ENCODE results near the gene GLB1L2.

GLB1L2 gene

DNA sequence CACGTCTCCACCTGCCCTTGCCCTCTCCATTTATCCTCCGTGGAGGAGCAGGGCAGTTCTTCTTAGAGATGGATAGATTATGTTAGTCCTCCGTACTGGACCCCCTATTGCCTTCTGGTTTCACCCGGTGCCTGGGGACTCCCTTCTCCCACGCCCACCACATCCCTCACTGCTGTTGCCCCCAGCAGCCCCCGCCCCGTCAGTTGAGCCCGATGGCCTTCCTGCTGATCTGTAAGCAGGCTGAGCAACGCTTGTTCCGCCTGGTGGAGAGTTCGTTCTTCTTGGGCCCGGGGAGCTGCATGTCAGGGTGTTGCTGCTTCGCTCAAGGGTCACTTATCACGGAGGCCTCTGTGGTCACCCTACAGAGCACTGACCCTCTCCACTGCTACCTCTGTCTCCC is 46.1 kb downstream of the GLB1L2 start:
- H3K4me3 Mint-ChIP-seq: no peak overlapping the region
- H3K9me3 Mint-ChIP-seq (ENCODE audit: low read depth): no peaks in the 10 kb centered on the region
- no peaks in the 10 kb centered on the region for H3K36me3 Mint-ChIP-seq
- no peak overlapping the region for H3K27ac Mint-ChIP-seq
- peaks cover 2% of the 10 kb centered on the region for H3K27me3 Mint-ChIP-seq
- no peaks in the 10 kb centered on the region for H3K4me1 Mint-ChIP-seq (ENCODE audit: low read depth)

DNA sequence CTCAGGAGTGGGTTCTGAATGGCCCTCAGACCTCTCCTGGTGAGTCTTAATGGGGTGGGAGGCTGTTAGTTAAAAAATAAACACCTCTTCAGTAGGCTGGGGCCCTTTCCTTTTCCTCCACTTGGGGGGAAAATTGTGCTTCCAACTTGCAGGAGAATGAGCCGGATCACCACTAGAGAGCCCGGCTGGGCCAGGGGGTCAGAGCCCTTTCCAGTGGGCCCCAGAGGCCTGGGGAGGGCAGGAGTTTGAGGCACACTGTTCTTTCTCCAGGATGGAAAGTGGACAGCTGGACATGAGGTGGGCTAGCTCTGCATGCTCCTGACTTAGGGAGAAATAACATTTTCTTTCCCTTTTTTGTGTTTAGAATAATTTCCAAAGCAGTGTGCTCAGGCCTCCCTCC is 47.5 kb downstream of the GLB1L2 start:
- no peaks in the 10 kb centered on the region for H3K4me1 Mint-ChIP-seq (ENCODE audit: low read depth)
- no peak overlapping the region for H3K27ac Mint-ChIP-seq
- no peak overlapping the region for H3K4me3 Mint-ChIP-seq
- H3K27me3 Mint-ChIP-seq: peaks cover 2% of the 10 kb centered on the region
- no peaks in the 10 kb centered on the region for H3K36me3 Mint-ChIP-seq
- no peaks in the 10 kb centered on the region for H3K9me3 Mint-ChIP-seq (ENCODE audit: low read depth)

DNA sequence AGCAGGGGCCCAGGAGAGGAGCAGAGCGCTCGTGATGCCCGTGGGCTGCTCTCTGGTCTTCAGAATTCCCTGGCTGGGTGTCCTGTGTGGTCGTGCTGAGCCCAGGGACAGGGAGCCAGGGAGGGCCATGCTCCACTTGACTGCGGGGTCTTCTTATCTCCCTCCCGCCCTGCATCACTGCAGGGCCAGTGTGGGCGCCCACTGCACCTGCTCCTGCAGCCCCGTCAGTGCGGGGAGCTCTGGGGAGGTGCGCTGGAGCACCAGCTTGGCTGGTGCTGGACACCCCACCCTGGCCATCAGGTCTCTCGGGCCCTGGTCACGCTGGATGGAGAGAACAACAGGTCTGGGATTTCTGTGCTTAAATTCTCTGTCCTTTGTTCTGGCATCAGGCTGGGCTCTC is 48.4 kb downstream of the GLB1L2 start:
- Mint-ChIP-seq H3K36me3 (no peaks in the 10 kb centered on the region), H3K27ac (no peak overlapping the region), H3K4me1 (ENCODE audit: low read depth) (no peaks in the 10 kb centered on the region), H3K27me3 (peaks cover 7% of the 10 kb centered on the region), H3K9me3 (ENCODE audit: low read depth) (no peaks in the 10 kb centered on the region), H3K4me3 (no peak overlapping the region)

DNA sequence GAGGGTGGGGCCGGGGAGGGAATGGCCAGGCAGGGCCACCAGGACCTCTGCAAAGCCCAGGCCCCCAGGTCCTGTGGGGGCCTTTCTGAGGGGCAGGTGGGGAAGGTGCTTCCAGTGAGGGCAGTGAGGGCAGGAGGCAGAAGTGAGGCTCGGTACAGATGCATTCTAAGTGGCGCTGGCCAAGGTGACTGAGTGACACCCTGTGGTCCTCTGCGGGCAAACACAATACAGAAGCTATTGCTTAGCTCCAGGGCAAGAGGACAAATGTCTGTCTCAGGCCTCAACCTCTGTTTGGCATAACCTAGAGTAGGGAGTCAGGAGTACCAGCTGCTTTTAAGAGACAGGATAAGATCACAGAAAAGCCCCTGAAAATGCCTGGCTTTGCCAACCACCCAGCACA is 49.0 kb downstream of the GLB1L2 start:
- Mint-ChIP-seq H3K4me1 (ENCODE audit: low read depth) (peaks cover 1% of the 10 kb centered on the region), H3K36me3 (no peaks in the 10 kb centered on the region), H3K27me3 (peaks cover 8% of the 10 kb centered on the region)

DNA sequence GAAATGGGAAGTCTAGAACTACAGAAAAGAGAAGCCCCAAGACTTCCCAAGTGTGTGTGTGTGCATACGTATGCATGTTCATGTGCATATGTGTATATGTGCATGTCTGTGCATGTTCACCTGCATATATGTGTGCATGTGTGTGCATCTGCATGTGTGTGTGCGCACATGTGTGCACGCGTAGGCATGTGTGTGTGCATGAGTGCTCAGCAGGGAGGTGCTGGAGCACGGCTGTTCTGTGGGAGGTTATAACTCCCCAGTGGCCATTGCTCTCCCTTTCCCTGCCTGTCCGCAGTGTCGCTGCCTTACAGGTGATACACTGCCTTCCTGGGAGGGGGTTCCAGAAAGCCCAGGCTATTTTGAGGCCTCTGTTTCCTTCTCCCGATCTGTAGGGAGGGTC is 50.5 kb downstream of the GLB1L2 start:
- Mint-ChIP-seq H3K4me1 (ENCODE audit: low read depth) (peaks cover 16% of the 10 kb centered on the region), H3K27me3 (peaks cover 10% of the 10 kb centered on the region), H3K27ac (no peak overlapping the region), H3K36me3 (no peaks in the 10 kb centered on the region), H3K4me3 (no peak overlapping the region), H3K9me3 (ENCODE audit: low read depth) (no peaks in the 10 kb centered on the region)

More for the DNA sequence above, 49.0 kb downstream of the GLB1L2 start:
- no peak overlapping the region for H3K27ac Mint-ChIP-seq
- H3K4me3 Mint-ChIP-seq: no peak overlapping the region
- no peaks in the 10 kb centered on the region for H3K9me3 Mint-ChIP-seq (ENCODE audit: low read depth)

DNA sequence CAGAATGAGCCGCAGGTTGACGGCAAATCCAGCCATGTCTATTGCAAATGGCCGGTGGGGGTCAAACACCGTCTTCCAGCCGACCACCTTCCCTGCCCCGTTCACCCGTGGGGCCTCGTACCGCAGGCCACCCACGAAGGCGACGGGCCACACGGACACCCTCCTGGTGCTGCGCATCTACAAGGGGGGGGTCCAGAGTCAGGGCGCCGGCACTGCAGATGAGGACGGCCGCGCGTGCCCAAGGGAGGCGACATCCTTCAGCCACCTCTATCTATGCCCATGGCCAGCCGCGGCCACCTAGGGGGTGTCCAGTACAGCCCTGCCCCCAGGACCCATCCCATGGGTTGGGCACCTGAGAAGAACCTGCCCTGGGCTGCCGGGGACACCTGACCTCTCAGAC is 51.0 kb downstream of the GLB1L2 start:
- Mint-ChIP-seq H3K9me3 (ENCODE audit: low read depth) (no peaks in the 10 kb centered on the region), H3K27me3 (peaks cover 10% of the 10 kb centered on the region), H3K4me3 (no peak overlapping the region), H3K4me1 (ENCODE audit: low read depth) (peaks cover 19% of the 10 kb centered on the region), H3K27ac (no peak overlapping the region), H3K36me3 (no peaks in the 10 kb centered on the region)

DNA sequence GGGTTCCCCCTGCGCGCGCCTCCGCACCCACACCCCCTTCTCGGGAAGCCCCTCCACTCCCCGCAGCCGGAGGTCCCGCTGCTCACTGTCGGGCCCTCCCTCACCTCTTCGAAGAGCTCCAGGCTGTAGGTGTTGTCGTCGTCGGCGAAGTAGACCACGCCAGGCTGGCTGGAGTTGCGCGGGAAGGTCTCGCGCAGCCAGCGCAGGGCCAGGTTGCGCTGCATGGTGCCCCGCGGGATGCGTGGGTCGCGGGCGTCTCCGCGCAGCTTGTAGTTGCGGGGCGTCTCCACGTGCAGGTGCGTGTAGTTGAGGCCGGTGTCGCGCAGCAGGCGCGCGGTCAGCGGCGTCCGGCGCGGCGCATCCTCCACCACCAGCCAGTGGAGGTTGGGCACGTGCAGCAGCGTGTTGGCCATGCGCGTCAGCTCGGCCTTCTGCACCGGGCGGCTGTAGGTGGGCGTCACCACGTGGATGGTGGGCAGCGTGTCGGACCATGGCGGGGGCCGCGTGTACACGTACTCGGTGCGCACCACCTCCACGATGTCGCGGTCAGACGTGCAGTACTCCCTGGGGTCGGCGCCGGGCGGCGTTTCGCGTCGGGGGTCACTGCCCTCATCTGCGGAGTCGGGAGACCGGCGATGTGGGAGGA is 51.9 kb downstream of the GLB1L2 start:
- H3K4me1 Mint-ChIP-seq (ENCODE audit: low read depth): peaks cover 19% of the 10 kb centered on the region

DNA sequence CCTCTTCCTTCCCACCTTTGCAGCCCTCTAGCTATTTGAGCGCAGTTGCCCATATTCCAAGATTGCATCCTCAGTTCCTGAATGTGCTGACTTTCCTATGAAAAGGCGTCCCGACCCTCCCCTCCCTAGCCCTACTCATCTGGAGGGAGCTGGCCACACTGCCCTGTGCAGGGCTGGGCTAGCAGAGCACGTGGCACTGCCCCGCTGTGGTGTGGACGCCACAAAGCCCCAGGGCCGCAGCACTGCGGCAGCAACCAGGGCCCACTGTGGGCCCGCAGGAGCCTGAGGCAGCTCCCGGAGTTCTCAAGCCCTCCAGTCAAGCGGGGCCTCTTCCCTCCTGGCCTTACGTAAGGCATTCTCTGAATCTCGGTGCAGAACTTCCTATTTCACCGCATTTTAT is 52.6 kb downstream of the GLB1L2 start:
- Mint-ChIP-seq H3K27me3 (peaks cover 10% of the 10 kb centered on the region), H3K27ac (no peak overlapping the region), H3K4me1 (ENCODE audit: low read depth) (peaks cover 19% of the 10 kb centered on the region), H3K36me3 (no peaks in the 10 kb centered on the region), H3K4me3 (no peak overlapping the region), H3K9me3 (ENCODE audit: low read depth) (no peaks in the 10 kb centered on the region)

More for the DNA sequence above, 51.9 kb downstream of the GLB1L2 start:
- Mint-ChIP-seq H3K27me3 (peaks cover 10% of the 10 kb centered on the region), H3K36me3 (no peaks in the 10 kb centered on the region), H3K9me3 (ENCODE audit: low read depth) (no peaks in the 10 kb centered on the region), H3K4me3 (no peak overlapping the region), H3K27ac (no peak overlapping the region)

DNA sequence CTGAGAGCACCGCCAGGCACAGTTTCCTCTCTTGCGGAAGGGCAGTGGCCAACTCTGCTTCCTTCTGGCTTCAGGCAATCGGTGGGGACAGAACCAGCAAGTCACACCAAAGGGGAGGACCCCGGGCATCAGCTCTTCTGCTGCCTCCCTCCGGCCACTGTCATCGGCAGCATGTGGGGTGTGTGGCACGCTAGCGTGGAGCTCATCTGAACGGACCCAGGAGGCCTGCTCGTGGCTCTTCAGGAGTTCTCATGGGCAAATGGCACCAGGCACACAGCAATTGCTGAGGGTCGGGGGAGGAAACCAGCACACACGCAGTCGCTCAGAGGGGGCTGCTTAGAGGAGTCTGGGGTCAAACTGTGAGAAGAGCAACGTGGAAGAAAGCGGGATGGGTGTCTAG is 53.4 kb downstream of the GLB1L2 start:
- Mint-ChIP-seq H3K9me3 (ENCODE audit: low read depth) (no peaks in the 10 kb centered on the region), H3K27me3 (peaks cover 10% of the 10 kb centered on the region), H3K4me3 (no peak overlapping the region)

DNA sequence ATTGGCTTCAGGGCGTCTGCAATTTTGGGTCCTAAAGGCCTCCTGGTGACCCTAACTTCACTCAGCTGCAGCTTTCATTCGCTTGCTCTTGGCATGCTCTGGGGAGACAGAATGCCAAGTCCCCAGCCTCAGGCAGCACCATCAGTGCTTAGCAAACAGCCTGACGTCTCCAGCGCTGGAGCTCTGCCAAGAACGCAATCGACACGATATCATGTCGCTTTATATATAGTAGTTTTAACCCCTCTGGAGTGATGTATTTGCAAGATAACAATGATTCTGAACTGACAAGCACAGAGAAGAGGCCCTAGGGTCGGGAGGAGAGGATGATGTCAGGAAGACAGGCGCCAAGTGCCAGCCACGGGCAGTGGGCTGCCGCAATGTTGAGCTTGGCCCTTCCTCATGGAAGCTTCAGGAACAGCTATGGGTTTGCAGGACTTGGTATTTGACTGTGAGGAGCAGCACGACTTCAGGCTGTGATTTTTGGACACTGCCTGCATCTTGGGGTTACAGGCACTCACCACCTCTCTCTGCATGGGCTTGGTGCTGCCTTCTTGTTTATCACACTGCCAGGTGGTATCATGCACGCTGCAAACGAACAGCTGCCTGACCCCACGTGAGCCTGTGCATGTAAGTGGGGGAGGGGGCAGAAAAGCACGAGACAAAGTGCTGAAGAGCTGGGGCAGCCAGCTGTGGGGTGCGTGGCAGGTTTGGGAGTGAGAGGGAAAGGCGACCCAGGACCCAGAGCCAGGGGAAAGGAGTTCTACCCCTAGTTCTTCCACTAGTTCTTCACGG is 54.2 kb downstream of the GLB1L2 start:
- no peak overlapping the region for H3K27ac Mint-ChIP-seq
- no peaks in the 10 kb centered on the region for H3K36me3 Mint-ChIP-seq
- H3K9me3 Mint-ChIP-seq (ENCODE audit: low read depth): no peaks in the 10 kb centered on the region
- no peak overlapping the region for H3K4me3 Mint-ChIP-seq
- peaks cover 19% of the 10 kb centered on the region for H3K4me1 Mint-ChIP-seq (ENCODE audit: low read depth)
- H3K27me3 Mint-ChIP-seq: peaks cover 10% of the 10 kb centered on the region

More for the DNA sequence above, 53.4 kb downstream of the GLB1L2 start:
- Mint-ChIP-seq H3K27ac (no peak overlapping the region), H3K36me3 (no peaks in the 10 kb centered on the region), H3K4me1 (ENCODE audit: low read depth) (peaks cover 19% of the 10 kb centered on the region)

DNA sequence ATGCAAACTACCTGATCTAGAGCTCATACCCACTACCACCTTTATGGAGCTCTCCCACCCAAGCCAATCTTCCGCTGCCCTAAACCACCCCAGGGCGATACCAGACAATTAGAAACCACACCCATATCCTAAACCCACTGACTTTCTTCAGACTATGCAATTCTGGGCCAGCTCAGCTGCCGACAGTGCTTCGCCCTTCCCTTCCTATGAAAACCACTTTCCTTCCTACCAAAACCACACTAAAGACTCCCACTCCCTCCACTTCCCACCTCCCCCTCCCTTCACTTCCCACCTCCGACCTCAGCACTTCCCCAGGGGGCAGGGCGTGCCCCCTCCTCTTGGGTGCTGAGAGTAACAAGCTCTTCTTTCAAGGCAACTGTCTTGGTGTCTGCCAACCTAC is 55.2 kb downstream of the GLB1L2 start:
- no peaks in the 10 kb centered on the region for H3K36me3 Mint-ChIP-seq
- H3K4me3 Mint-ChIP-seq: peak overlapping the region; percentile 5
- peaks cover 19% of the 10 kb centered on the region for H3K4me1 Mint-ChIP-seq (ENCODE audit: low read depth)
- H3K9me3 Mint-ChIP-seq (ENCODE audit: low read depth): no peaks in the 10 kb centered on the region
- peaks cover 10% of the 10 kb centered on the region for H3K27me3 Mint-ChIP-seq
- H3K27ac Mint-ChIP-seq: no peak overlapping the region

DNA sequence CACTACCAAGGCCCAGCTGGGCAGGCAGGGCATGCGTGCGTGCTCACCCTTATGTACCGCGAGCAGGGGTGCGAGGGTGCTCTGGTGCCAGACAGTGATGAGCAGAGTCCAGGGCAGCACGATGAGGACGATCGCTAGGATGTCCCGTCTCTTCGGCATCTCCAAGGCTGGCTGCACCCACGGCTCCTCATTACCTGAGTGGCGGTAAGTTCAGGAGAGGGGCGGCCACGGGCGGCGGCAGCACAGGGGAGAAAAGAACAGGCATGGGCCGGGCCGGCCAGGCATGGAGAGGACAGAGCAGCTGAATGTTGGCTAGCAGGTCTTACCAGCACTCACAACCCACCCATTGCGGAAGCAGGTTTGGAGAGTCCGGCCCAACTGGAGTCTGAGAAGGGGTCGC is 55.7 kb downstream of the GLB1L2 start:
- Mint-ChIP-seq H3K27ac (no peak overlapping the region), H3K36me3 (no peaks in the 10 kb centered on the region), H3K9me3 (ENCODE audit: low read depth) (no peaks in the 10 kb centered on the region), H3K27me3 (peaks cover 8% of the 10 kb centered on the region), H3K4me3 (peak overlapping the region; percentile 5), H3K4me1 (ENCODE audit: low read depth) (peaks cover 19% of the 10 kb centered on the region)

DNA sequence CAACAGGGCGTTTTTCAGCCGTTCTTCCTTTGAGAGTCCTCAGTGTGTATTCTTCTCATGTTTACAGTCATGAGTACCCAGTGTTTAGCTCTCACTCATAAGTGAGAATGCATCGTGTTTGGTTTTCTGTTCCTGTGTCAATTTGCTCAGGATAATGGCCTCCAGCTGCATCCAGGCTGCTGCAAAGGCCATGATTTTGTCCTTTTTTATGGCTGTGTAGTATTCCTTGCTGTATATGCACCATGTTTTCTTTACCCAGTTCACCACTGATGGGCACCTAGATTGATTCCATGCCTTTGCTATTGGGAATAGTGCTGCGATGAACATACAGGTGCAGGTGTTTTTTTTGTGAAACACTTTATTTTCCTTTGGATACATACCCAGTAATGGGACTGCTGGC is 56.8 kb downstream of the GLB1L2 start:
- H3K27me3 Mint-ChIP-seq: peaks cover 8% of the 10 kb centered on the region
- H3K4me1 Mint-ChIP-seq (ENCODE audit: low read depth): peaks cover 19% of the 10 kb centered on the region
- no peak overlapping the region for H3K27ac Mint-ChIP-seq
- H3K9me3 Mint-ChIP-seq (ENCODE audit: low read depth): no peaks in the 10 kb centered on the region
- H3K4me3 Mint-ChIP-seq: no peak overlapping the region
- H3K36me3 Mint-ChIP-seq: no peaks in the 10 kb centered on the region

DNA sequence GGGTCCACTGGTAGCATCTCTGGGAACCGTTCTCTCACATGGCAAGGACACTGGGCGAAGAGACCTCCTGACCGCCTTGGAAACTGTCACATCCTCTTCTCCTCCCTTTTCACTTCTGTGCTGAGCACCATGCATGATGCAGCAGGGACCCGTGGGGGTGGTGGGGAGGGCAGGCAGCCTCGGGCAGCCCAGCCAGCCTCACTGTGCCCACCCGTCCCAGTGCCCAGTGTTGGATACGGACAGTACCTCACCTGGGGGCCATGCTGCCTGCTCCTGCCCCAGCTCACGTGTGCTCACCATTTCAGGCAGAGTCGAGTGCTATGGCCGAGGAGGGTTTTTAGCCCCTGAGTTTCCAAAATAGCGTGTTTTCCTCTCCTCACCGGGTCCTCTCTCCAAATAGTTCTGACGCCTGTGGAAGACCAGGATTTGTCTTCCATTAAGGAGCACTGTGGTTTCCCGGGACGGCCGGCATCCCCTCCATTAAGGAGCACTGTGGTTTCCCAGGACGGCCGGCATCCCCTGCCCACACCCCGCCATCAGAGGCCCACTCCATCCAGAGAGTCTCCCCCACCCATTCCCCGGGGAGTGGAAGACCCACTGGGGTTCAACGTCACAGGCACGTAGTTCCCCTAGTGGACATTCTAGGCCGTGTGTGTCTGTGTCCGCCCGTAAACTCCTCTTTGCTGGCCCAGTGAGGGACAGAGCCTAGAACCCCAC is 57.8 kb downstream of the GLB1L2 start:
- H3K4me3 Mint-ChIP-seq: no peak overlapping the region
- H3K4me1 Mint-ChIP-seq (ENCODE audit: low read depth): peaks cover 19% of the 10 kb centered on the region
- peaks cover 7% of the 10 kb centered on the region for H3K27me3 Mint-ChIP-seq
- H3K36me3 Mint-ChIP-seq: no peaks in the 10 kb centered on the region
- no peak overlapping the region for H3K27ac Mint-ChIP-seq
- H3K9me3 Mint-ChIP-seq (ENCODE audit: low read depth): no peaks in the 10 kb centered on the region

Measured in activated naive CD8-positive, alpha-beta T cell (primary cell).